ENCODE measurements around the gene RBFA.

- TF ChIP-seq CTCF (IDR thresholded peaks at IDR 0.05; ENCODE audit: low read length) (no peak), EZH2 (IDR thresholded peaks at IDR 0.05; ENCODE audit: borderline replicate concordance, low read length) (no peak)
Measured at GRCh38 chr18:80033181-80034067, 810 bp upstream of the RBFA start.

All from OCI-LY1 (cell line).